ENCODE data around the gene FNDC3B. TPM values are rescaled to one million over a fixed set of nuclear protein-coding genes. Genes with fewer than 3 reads are reported as not detected.

FNDC3B gene
- polyA plus RNA-seq, 1 donor, result 25.9 TPM

DNA sequence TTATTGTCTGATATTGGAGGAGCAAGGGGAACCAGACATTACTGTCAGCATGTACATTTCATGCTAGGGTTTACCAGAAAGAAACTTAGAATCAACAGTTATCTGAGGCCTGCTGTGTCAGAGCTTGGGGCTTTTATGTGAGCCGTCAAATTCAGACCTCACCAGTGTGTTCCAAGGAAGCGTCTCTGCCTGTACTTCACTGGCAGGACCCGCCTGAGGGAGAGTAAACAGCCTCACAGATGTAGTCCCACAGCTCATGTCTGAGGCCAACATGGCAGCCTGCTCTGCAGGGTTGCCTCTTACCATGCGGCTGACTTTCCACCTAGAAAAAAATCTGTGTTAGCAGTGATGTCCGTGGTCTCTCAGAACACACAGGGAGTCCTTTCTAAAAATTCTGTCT is 334.5 kb downstream of the FNDC3B start:
- no peak for DNase-seq
- peaks cover 45% of the 10 kb centered on the region for H3K36me3 ChIP-seq (ENCODE audit: control insufficient read depth, insufficient read depth, low read length)
- WGBS (ENCODE audit: insufficient coverage, low lambda C conversion rate), result no CpG with 5 or more reads among the region's 5 CpGs

DNA sequence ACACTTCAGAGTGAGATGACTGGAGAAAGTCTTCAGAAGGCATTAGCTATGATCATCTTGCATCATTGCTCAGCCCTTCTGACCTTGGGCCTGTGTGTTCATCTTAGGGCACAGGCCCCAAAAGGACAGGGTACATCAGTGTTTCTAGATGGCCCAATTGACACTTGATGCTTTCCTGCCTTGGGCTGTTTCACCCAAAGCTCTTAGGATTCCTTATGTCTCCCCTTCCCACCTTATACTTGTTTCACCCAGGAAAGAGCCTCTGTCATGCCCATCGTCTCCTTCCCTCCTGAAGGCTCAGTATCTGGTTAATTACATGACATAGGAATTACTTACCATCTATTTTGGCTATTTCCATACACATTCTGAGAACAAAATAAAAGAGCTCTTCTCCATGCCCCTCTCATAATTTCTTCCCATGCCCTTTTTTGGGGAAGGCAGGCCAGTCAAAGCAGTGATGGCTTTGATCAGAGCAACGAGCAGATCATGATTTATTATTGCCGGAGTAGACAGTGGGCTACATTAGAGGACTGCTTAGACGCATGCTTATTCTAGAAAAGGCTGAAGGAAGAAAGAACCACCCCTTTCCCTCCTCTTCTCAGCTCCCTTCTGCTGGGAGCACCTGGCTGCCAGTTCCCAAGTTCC is 335.9 kb downstream of the FNDC3B start:
- H3K27me3 ChIP-seq (ENCODE audit: control insufficient read depth, insufficient read depth, low read length), result no peaks in the 10 kb centered on the region
- peaks cover 56% of the 10 kb centered on the region for H3K36me3 ChIP-seq (ENCODE audit: control insufficient read depth, insufficient read depth, low read length)
- DNase-seq, result no peak
- H3K9me3 ChIP-seq (ENCODE audit: control insufficient read depth, low read depth, low read length), result no peaks in the 10 kb centered on the region
- no peak overlapping the region for H3K27ac ChIP-seq (ENCODE audit: low read length)
- no peaks in the 10 kb centered on the region for H3K4me1 ChIP-seq (ENCODE audit: control insufficient read depth, insufficient read depth, low read length)
- H3K4me3 ChIP-seq (ENCODE audit: low read length), result no peak overlapping the region
- WGBS (ENCODE audit: insufficient coverage, low lambda C conversion rate), result 75% methylated on average over 1 of the region's 4 CpGs

More for the DNA sequence above, 334.5 kb downstream of the FNDC3B start:
- no peak overlapping the region for H3K27ac ChIP-seq (ENCODE audit: low read length)
- H3K9me3 ChIP-seq (ENCODE audit: control insufficient read depth, low read depth, low read length), result no peaks in the 10 kb centered on the region
- H3K4me3 ChIP-seq (ENCODE audit: low read length), result no peak overlapping the region
- H3K4me1 ChIP-seq (ENCODE audit: control insufficient read depth, insufficient read depth, low read length), result no peaks in the 10 kb centered on the region
- H3K27me3 ChIP-seq (ENCODE audit: control insufficient read depth, insufficient read depth, low read length), result no peaks in the 10 kb centered on the region

GRCh38 chr3:172376402-172376801 is 337.0 kb downstream of the FNDC3B start:
- Histone ChIP-seq H3K4me1 (ENCODE audit: control insufficient read depth, insufficient read depth, low read length) (no peaks in the 10 kb centered on the region), H3K36me3 (ENCODE audit: control insufficient read depth, insufficient read depth, low read length) (peaks cover 63% of the 10 kb centered on the region), H3K4me3 (ENCODE audit: low read length) (no peak overlapping the region), H3K27ac (ENCODE audit: low read length) (no peak overlapping the region), H3K9me3 (ENCODE audit: control insufficient read depth, low read depth, low read length) (no peaks in the 10 kb centered on the region), H3K27me3 (ENCODE audit: control insufficient read depth, insufficient read depth, low read length) (no peaks in the 10 kb centered on the region)
- no peak for DNase-seq

DNA sequence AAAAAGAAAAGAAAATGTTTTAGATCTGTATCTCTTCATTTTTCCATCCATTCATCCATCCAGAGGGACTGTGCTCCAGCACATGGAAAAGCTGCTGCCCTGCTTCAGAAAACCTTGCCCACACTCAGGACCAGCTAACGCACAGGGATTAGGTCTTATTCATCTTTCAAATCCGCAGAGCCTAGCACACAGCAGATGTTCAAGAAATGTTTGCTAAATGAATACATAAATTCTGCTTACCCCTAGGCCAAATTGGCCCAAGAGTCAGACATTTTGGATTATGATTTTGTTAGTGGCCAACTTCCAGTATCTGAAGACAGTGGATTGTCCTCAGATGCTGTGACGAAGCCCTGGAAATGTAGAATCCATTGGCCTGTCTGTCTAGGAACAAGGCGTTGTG is 337.5 kb downstream of the FNDC3B start:
- no peak overlapping the region for H3K27ac ChIP-seq (ENCODE audit: low read length)
- no peaks in the 10 kb centered on the region for H3K4me1 ChIP-seq (ENCODE audit: control insufficient read depth, insufficient read depth, low read length)
- H3K9me3 ChIP-seq (ENCODE audit: control insufficient read depth, low read depth, low read length), result no peaks in the 10 kb centered on the region
- no CpG with 5 or more reads among the region's 4 CpGs for WGBS (ENCODE audit: insufficient coverage, low lambda C conversion rate)
- H3K27me3 ChIP-seq (ENCODE audit: control insufficient read depth, insufficient read depth, low read length), result no peaks in the 10 kb centered on the region
- H3K4me3 ChIP-seq (ENCODE audit: low read length), result no peak overlapping the region
- peaks cover 60% of the 10 kb centered on the region for H3K36me3 ChIP-seq (ENCODE audit: control insufficient read depth, insufficient read depth, low read length)
- no peak for DNase-seq

- WGBS (ENCODE audit: insufficient coverage, low lambda C conversion rate), result 100% methylated on average over 1 of the region's 2 CpGs
- DNase-seq, result no peak
These were observed 339.1 kb downstream of the FNDC3B start for GRCh38 chr3:172378439-172378838.

DNA sequence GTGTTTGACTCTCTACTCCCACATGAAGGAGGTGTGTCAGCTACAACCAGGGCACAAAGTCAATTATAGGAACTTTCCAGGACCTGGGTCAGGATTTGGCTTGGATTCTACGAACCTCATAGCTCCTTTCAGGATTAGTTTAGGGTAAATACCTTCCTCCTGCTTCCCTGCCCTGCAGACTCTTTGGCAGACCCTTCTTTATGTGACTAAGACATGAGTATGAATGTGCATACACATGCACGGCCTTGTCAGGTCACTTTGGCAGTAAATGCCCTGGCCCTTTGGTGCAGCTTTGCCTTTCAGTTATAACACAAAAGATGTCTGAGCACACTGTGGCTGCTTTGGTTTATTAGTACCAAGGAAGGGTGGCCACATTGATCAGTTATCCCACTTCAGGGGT is 340.0 kb downstream of the FNDC3B start:
- Histone ChIP-seq H3K9me3 (ENCODE audit: control insufficient read depth, low read depth, low read length) (no peaks in the 10 kb centered on the region), H3K36me3 (ENCODE audit: control insufficient read depth, insufficient read depth, low read length) (peaks cover 47% of the 10 kb centered on the region), H3K27me3 (ENCODE audit: control insufficient read depth, insufficient read depth, low read length) (no peaks in the 10 kb centered on the region), H3K4me3 (ENCODE audit: low read length) (no peak overlapping the region), H3K27ac (ENCODE audit: low read length) (no peak overlapping the region), H3K4me1 (ENCODE audit: control insufficient read depth, insufficient read depth, low read length) (no peaks in the 10 kb centered on the region)
- WGBS (ENCODE audit: insufficient coverage, low lambda C conversion rate), result no CpG with 5 or more reads among the region's 2 CpGs
- DNase-seq, result no peak

More at GRCh38 chr3:172378439-172378838, 339.1 kb downstream of the FNDC3B start:
- Histone ChIP-seq H3K36me3 (ENCODE audit: control insufficient read depth, insufficient read depth, low read length) (peaks cover 52% of the 10 kb centered on the region), H3K4me1 (ENCODE audit: control insufficient read depth, insufficient read depth, low read length) (no peaks in the 10 kb centered on the region), H3K9me3 (ENCODE audit: control insufficient read depth, low read depth, low read length) (no peaks in the 10 kb centered on the region), H3K4me3 (ENCODE audit: low read length) (no peak overlapping the region), H3K27ac (ENCODE audit: low read length) (no peak overlapping the region), H3K27me3 (ENCODE audit: control insufficient read depth, insufficient read depth, low read length) (no peaks in the 10 kb centered on the region)

- no peaks in the 10 kb centered on the region for H3K27me3 ChIP-seq (ENCODE audit: control insufficient read depth, insufficient read depth, low read length)
- WGBS (ENCODE audit: insufficient coverage, low lambda C conversion rate), result 100% methylated on average over 1 of the region's 2 CpGs
These were observed 341.3 kb downstream of the FNDC3B start for GRCh38 chr3:172380632-172381031.

GRCh38 chr3:172383306-172383796 is 344.0 kb downstream of the FNDC3B start:
- no peak overlapping the region for H3K27ac ChIP-seq (ENCODE audit: low read length)
- no peak for DNase-seq
- H3K4me3 ChIP-seq (ENCODE audit: low read length), result no peak overlapping the region
- peaks cover 27% of the 10 kb centered on the region for H3K36me3 ChIP-seq (ENCODE audit: control insufficient read depth, insufficient read depth, low read length)
- H3K4me1 ChIP-seq (ENCODE audit: control insufficient read depth, insufficient read depth, low read length), result no peaks in the 10 kb centered on the region
- no CpG with 5 or more reads among the region's 3 CpGs for WGBS (ENCODE audit: insufficient coverage, low lambda C conversion rate)
- no peaks in the 10 kb centered on the region for H3K9me3 ChIP-seq (ENCODE audit: control insufficient read depth, low read depth, low read length)
- H3K27me3 ChIP-seq (ENCODE audit: control insufficient read depth, insufficient read depth, low read length), result no peaks in the 10 kb centered on the region

More at GRCh38 chr3:172380632-172381031, 341.3 kb downstream of the FNDC3B start:
- no peak overlapping the region for H3K27ac ChIP-seq (ENCODE audit: low read length)
- peaks cover 40% of the 10 kb centered on the region for H3K36me3 ChIP-seq (ENCODE audit: control insufficient read depth, insufficient read depth, low read length)
- no peaks in the 10 kb centered on the region for H3K4me1 ChIP-seq (ENCODE audit: control insufficient read depth, insufficient read depth, low read length)
- no peaks in the 10 kb centered on the region for H3K9me3 ChIP-seq (ENCODE audit: control insufficient read depth, low read depth, low read length)
- no peak for DNase-seq
- no peak overlapping the region for H3K4me3 ChIP-seq (ENCODE audit: low read length)

DNA sequence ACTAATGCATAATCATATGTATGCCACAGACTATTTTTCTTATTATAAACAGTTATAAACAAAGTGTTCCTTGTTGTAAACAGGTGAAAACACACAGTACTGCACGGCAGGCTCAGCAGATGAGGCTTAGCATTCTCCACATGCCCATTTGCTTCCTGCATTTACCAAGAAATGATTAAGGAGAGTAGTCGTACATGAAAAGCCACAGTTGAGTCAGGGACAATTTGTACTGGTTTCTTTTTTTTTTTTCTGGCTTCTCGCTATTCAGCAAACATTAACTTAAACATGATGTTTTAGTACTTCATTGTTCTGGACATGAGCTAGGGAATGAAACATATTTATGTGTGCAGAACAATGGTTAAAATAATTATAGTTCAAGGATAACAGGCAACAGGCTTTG is 345.5 kb downstream of the FNDC3B start:
- WGBS (ENCODE audit: insufficient coverage, low lambda C conversion rate), result 83% methylated on average over 1 of the region's 3 CpGs
- no peak overlapping the region for H3K27ac ChIP-seq (ENCODE audit: low read length)
- H3K9me3 ChIP-seq (ENCODE audit: control insufficient read depth, low read depth, low read length), result no peaks in the 10 kb centered on the region
- H3K4me3 ChIP-seq (ENCODE audit: low read length), result no peak overlapping the region
- H3K36me3 ChIP-seq (ENCODE audit: control insufficient read depth, insufficient read depth, low read length), result peaks cover 12% of the 10 kb centered on the region
- no peaks in the 10 kb centered on the region for H3K4me1 ChIP-seq (ENCODE audit: control insufficient read depth, insufficient read depth, low read length)
- H3K27me3 ChIP-seq (ENCODE audit: control insufficient read depth, insufficient read depth, low read length), result no peaks in the 10 kb centered on the region
- no peak for DNase-seq

GRCh38 chr3:172387728-172388127 is 348.4 kb downstream of the FNDC3B start:
- Histone ChIP-seq H3K27me3 (ENCODE audit: control insufficient read depth, insufficient read depth, low read length) (no peaks in the 10 kb centered on the region), H3K4me3 (ENCODE audit: low read length) (no peak overlapping the region), H3K4me1 (ENCODE audit: control insufficient read depth, insufficient read depth, low read length) (no peaks in the 10 kb centered on the region), H3K36me3 (ENCODE audit: control insufficient read depth, insufficient read depth, low read length) (peaks cover 2% of the 10 kb centered on the region), H3K27ac (ENCODE audit: low read length) (no peak overlapping the region), H3K9me3 (ENCODE audit: control insufficient read depth, low read depth, low read length) (no peaks in the 10 kb centered on the region)
- no peak for DNase-seq
- no CpG with 5 or more reads among the region's 4 CpGs for WGBS (ENCODE audit: insufficient coverage, low lambda C conversion rate)
